Measurements from ENCODE around the gene MBNL1. TPM values are rescaled to one million over a fixed set of nuclear protein-coding genes. Genes with fewer than 3 reads are reported as not detected.

The MBNL1 gene
- total and polyA plus RNA-seq, 2 of the 4 experiments (the other 2 are of a cell fraction): 127 to 664 TPM

- no peak overlapping the region for H3K4ac ChIP-seq (ENCODE audit: low read depth, low read length)
- no peak overlapping the region for H3K4me3 ChIP-seq (ENCODE audit: insufficient read depth, low read depth, low read length)
- no peak overlapping the region for H2AFZ ChIP-seq (replicated peaks; ENCODE audit: low read length, poor library complexity)
- H3K4me2 ChIP-seq (ENCODE audit: low read depth, low read length): no peak overlapping the region
- H4K8ac ChIP-seq (ENCODE audit: low read depth in 2 of 2, low read length in 2 of 2): no peak overlapping the region
- H2BK15ac ChIP-seq (ENCODE audit: low read depth, low read length): no peak overlapping the region
- ATAC-seq (ENCODE audit: low read depth) (peak; percentile 63; the same call in 1 of the 2 replicates), DNase-seq (peak; percentile 37)
- no peak overlapping the region for H3K56ac ChIP-seq (ENCODE audit: extremely low read depth, insufficient read depth, low read length)
- H4K20me1 ChIP-seq (ENCODE audit: insufficient read depth, low read length): peaks cover 34% of the 10 kb centered on the region; the same call in 1 of the 2 replicates
- H3K9me3 ChIP-seq (ENCODE audit: control insufficient read depth, insufficient read depth, low read length): no peaks in the 10 kb centered on the region
- no CpG with 5 or more reads among the region's 2 CpGs for WGBS, 2 experiments (ENCODE audit: extremely low coverage in 2 of 2, insufficient read length in 1 of 2)
- H2AK9ac ChIP-seq (replicated peaks; ENCODE audit: low read depth, low read length, poor library complexity): no peak overlapping the region
- H3K14ac ChIP-seq (replicated peaks; ENCODE audit: low read depth, low read length): no peak overlapping the region
- dilution Hi-C loops (cut with HindIII; ENCODE audit: low sequenced_read_pairs, unreplicated experiment): no loop called here
- H3K27ac ChIP-seq (ENCODE audit: insufficient read depth, low read length): no peak overlapping the region
- no peak overlapping the region for H2BK20ac ChIP-seq (ENCODE audit: low read depth, low read length)
- H3K4me1 ChIP-seq (ENCODE audit: control insufficient read depth, insufficient read depth, low read length): peaks cover 3% of the 10 kb centered on the region; the same call in 1 of the 2 replicates
- ChIA-PET POLR2A (ENCODE audit: unreplicated experiment) (no interaction called here), CTCF (no interaction called here)
- no peak overlapping the region for H3K23ac ChIP-seq (ENCODE audit: low read depth, low read length)
- H2BK5ac ChIP-seq (ENCODE audit: low read depth, low read length, poor library complexity, severe bottlenecking): no peak overlapping the region
- intact Hi-C loops (cut with micrococcal nuclease): no loop called here
- no TSS peak for BruUV-seq (replicated peaks)
- in situ Hi-C loops (cut with MboI; ENCODE audit: low sequenced_read_pairs): no loop called here
- H3K36me3 ChIP-seq (ENCODE audit: control insufficient read depth, insufficient read depth, low read length): peaks cover 6% of the 10 kb centered on the region
- H4K5ac ChIP-seq (ENCODE audit: low read depth, low read length): no peak overlapping the region
- H4K91ac ChIP-seq (ENCODE audit: insufficient read depth, low read depth, low read length): no peak overlapping the region
- peaks cover 6% of the 10 kb centered on the region for H3K9me1 ChIP-seq (ENCODE audit: insufficient read depth, low read length)
- no peak overlapping the region for H2BK120ac ChIP-seq (ENCODE audit: low read depth, low read length)
- no peak overlapping the region for H2AK5ac ChIP-seq (ENCODE audit: low read depth, low read length)
- H3K27me3 ChIP-seq (ENCODE audit: control insufficient read depth, insufficient read depth, low read length): no peaks in the 10 kb centered on the region
- TF ChIP-seq RAD21 (IDR thresholded peaks at IDR 0.05; ENCODE audit: low read length) (no peak), BHLHE40 (IDR thresholded peaks at IDR 0.05; ENCODE audit: low read depth, low read length) (no peak), FOS (IDR thresholded peaks at IDR 0.05; ENCODE audit: low read depth, low read length) (no peak), CEBPB (IDR thresholded peaks at IDR 0.05; ENCODE audit: low read depth, low read length) (no peak), CTCF (conservative IDR thresholded peaks at IDR 0.05; ENCODE audit: low read depth, low read length) (no peak), MAFK (IDR thresholded peaks at IDR 0.05; ENCODE audit: low read depth, low read length) (no peak), NFE2L2 (IDR thresholded peaks at IDR 0.05; ENCODE audit: low read depth, low read length) (no peak)
- H3K79me1 ChIP-seq (ENCODE audit: low read depth in 1 of 2, low read length in 2 of 2): peaks cover 22 to 60% of the 10 kb centered on the region in 2 experiments
- H3K9ac ChIP-seq (ENCODE audit: low read depth, low read length): no peak overlapping the region
- H3K18ac ChIP-seq (ENCODE audit: low read depth, low read length): no peak overlapping the region
These were observed 144.5 kb downstream of the MBNL1 start for GRCh38 chr3:152413240-152413639.
